DND-41 (cell line): Measurements from ENCODE around the gene NKD1.

Experiments used
- EZH2 ChIP-seq: IDR thresholded peaks from 3 replicates; pipeline ENCODE4 v1.6.1; 2012; ENCODE audit warnings: borderline replicate concordance, low read depth, mild to moderate bottlenecking, moderate library complexity, low read length, inconsistent platforms; ENCODE audit not compliant: severe bottlenecking
- TF ChIP-seq, protein P1 (sequence below): IDR thresholded peaks from 2 replicates; pipeline ENCODE4 v1.5.1; 2012; ENCODE audit warnings: borderline replicate concordance, low read length, moderate library complexity, mild to moderate bottlenecking; ENCODE audit not compliant: poor library complexity, severe bottlenecking; ENCODE audit errors: extremely low read depth

DNA sequence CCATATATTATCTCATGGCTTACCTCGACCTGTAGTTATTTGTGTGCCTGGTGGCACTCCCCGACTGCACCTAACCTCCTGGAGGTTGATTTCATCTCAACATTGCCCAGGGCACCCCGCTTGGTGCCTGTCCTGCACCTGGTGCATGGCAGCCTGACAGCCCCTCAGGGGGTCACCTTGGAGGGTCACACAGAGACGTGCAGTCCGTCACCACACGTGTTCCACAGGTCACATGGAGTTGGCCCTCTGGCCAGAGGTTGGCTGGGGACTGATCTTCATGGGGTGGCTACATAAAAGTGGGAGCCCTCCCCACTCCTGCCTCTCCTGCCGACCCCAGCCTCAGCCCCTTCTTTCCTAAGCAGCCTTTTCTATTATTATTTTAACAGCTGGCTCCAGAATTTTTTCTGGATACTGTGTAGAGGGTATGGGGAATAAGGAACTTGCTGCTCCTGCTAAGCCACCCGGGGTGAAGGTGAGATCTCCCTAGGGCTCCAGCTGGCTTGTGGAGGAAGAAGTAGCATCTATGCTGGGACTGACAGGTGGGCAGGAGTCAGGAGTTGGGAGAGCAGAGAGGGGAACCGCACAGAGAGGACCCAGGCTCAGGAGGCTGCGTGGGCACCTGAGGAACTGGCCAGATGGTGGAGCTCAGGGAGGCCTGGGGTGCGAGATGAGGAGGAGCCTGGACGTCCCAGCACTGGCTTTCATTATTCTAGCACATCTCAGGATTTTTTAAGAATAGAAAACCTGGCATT, 12.5 kb upstream of the NKD1 start:
- TF ChIP-seq, protein P1, sequence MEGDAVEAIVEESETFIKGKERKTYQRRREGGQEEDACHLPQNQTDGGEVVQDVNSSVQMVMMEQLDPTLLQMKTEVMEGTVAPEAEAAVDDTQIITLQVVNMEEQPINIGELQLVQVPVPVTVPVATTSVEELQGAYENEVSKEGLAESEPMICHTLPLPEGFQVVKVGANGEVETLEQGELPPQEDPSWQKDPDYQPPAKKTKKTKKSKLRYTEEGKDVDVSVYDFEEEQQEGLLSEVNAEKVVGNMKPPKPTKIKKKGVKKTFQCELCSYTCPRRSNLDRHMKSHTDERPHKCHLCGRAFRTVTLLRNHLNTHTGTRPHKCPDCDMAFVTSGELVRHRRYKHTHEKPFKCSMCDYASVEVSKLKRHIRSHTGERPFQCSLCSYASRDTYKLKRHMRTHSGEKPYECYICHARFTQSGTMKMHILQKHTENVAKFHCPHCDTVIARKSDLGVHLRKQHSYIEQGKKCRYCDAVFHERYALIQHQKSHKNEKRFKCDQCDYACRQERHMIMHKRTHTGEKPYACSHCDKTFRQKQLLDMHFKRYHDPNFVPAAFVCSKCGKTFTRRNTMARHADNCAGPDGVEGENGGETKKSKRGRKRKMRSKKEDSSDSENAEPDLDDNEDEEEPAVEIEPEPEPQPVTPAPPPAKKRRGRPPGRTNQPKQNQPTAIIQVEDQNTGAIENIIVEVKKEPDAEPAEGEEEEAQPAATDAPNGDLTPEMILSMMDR, result no peak
- no peak for TF ChIP-seq EZH2
